CD4-positive, alpha-beta T cell treated with Interleukin-15 for 1 hour (primary cell): ENCODE data around the gene EFCAB9.
A peak's percentile ranks its signal among the peaks of the same experiment; 100 is the strongest.
"Not testable (repeated sequence)": the region's sequence is repeated elsewhere in the genome, so short reads cannot be mapped to it uniquely, and the experiment has no call there.

ENCODE experiments used
- DNase-seq: peaks from one replicate; pipeline ENCODE4 v3.0.0-alpha.2; 2020

The EFCAB9 gene

GRCh38 chr5:172193872-172194271, at the start of gene EFCAB9:
Gene EFCAB9 (plus strand): TSS chr5:172194172. CDS start chr5:172194173, 1 bp downstream.
- DNase-seq = no peak

GRCh38 chr5:172144291-172144815, 49.6 kb upstream of the EFCAB9 start:
- DNase-seq = no peak

- no peak for DNase-seq
Observed at GRCh38 chr5:172144931-172145869, 48.8 kb upstream of the EFCAB9 start.

GRCh38 chr5:172145870-172146747, 47.9 kb upstream of the EFCAB9 start:
- DNase-seq = no peak

- DNase-seq = no peak
Observed at GRCh38 chr5:172146748-172147092, 47.3 kb upstream of the EFCAB9 start.

GRCh38 chr5:172147857-172148256, 46.1 kb upstream of the EFCAB9 start:
- DNase-seq = no peak

- no peak for DNase-seq
Observed at GRCh38 chr5:172148381-172148780, 45.6 kb upstream of the EFCAB9 start.

- no peak for DNase-seq
Observed at GRCh38 chr5:172149073-172149472, 44.9 kb upstream of the EFCAB9 start.

- DNase-seq = not testable (repeated sequence)
Observed at GRCh38 chr5:172149481-172149880, 44.5 kb upstream of the EFCAB9 start.

GRCh38 chr5:172150514-172151425, 43.2 kb upstream of the EFCAB9 start:
- peak; percentile 68 for DNase-seq

- no peak for DNase-seq
Observed at GRCh38 chr5:172151661-172152210, 42.2 kb upstream of the EFCAB9 start.

- no peak for DNase-seq
Observed at GRCh38 chr5:172153695-172154094, 40.3 kb upstream of the EFCAB9 start.

- DNase-seq = not testable (repeated sequence)
Observed at GRCh38 chr5:172155101-172155500, 38.9 kb upstream of the EFCAB9 start.

GRCh38 chr5:172156541-172156994, 37.4 kb upstream of the EFCAB9 start:
- DNase-seq = no peak

GRCh38 chr5:172159016-172159415, 35.0 kb upstream of the EFCAB9 start:
- no peak for DNase-seq

GRCh38 chr5:172160506-172160905, 33.5 kb upstream of the EFCAB9 start:
- DNase-seq = no peak

GRCh38 chr5:172162323-172162986, 31.5 kb upstream of the EFCAB9 start:
- DNase-seq = no peak

- no peak for DNase-seq
Observed at GRCh38 chr5:172162987-172163343, 31.0 kb upstream of the EFCAB9 start.

GRCh38 chr5:172163346-172163745, 30.6 kb upstream of the EFCAB9 start:
- DNase-seq = no peak

- no peak for DNase-seq
Observed at GRCh38 chr5:172164769-172165212, 29.2 kb upstream of the EFCAB9 start.

- no peak for DNase-seq
Observed at GRCh38 chr5:172165465-172165864, 28.5 kb upstream of the EFCAB9 start.
